OCI-LY7 (cell line): ENCODE measurements around the gene TUSC2. TPM values are rescaled to one million over a fixed set of nuclear protein-coding genes. Genes with fewer than 3 reads are reported as not detected.

Experiments
- BruUV-seq: library from RNA; stranded (reverse); fragments of 400-500 nt; replicated peaks from 2 replicates; lab custom pipeline; 2021; lab: Mats Ljungman, UMichigan
- CTCF ChIA-PET: fragments of 300-600 bp; sonication (Branson Sonifier 250); formaldehyde crosslinking; loops from one replicate; lab custom pipeline; 2022; ENCODE audit warnings: antibody characterized with exemption; ENCODE audit not compliant: unreplicated experiment; lab: Charles Lee
- POLR2A ChIA-PET: fragments of 300-600 bp; sonication (Branson Sonifier 250); formaldehyde crosslinking; loops from one replicate; lab custom pipeline; 2022; ENCODE audit warnings: antibody characterized with exemption; lab: Charles Lee
- DNase-seq: peaks from one replicate; pipeline ENCODE4 v3.0.0-alpha.2; 2015; ENCODE audit warnings: low spot score
- H2AFZ ChIP-seq: fragments of 200-600 bp; sonication (generic), shearing (Covaris generic); 2 replicates; pipeline ENCODE4 v1.6.1; 2014; ENCODE audit warnings: mild to moderate bottlenecking, antibody characterized with exemption, low read length, moderate library complexity
- H3K27ac ChIP-seq: fragments of 200-600 bp; sonication (generic); 2 replicates; pipeline ENCODE4 v1.5.1; 2014; ENCODE audit warnings: mixed run types, low read depth, mild to moderate bottlenecking, moderate library complexity, low read length, inconsistent platforms; ENCODE audit not compliant: poor library complexity, severe bottlenecking
- H3K36me3 ChIP-seq: fragments of 200-600 bp; sonication (generic); 2 replicates; pipeline ENCODE4 v1.6.1; 2014; ENCODE audit warnings: mild to moderate bottlenecking, antibody characterized with exemption, low read length, moderate library complexity, mixed read lengths; ENCODE audit not compliant: insufficient read depth
- H3K4me1 ChIP-seq: fragments of 200-600 bp; sonication (generic); 2 replicates; pipeline ENCODE4 v1.5.1; 2014; ENCODE audit warnings: mild to moderate bottlenecking, low read length; ENCODE audit not compliant: insufficient read depth, poor library complexity, severe bottlenecking
- H3K4me2 ChIP-seq: fragments of 200-600 bp; sonication (generic); 2 replicates; pipeline ENCODE4 v1.6.1; 2014; ENCODE audit warnings: mild to moderate bottlenecking, low read length
- H3K4me3 ChIP-seq: fragments of 200-600 bp; sonication (generic); 2 replicates; pipeline ENCODE4 v1.5.1; 2014; ENCODE audit warnings: mild to moderate bottlenecking, low read depth, low read length; ENCODE audit not compliant: poor library complexity, severe bottlenecking
- H3K79me2 ChIP-seq: fragments of 200-600 bp; sonication (generic); 2 replicates; pipeline ENCODE4 v1.6.1; 2016; ENCODE audit warnings: low read depth, mild to moderate bottlenecking, low read length, moderate library complexity, mixed read lengths; ENCODE audit not compliant: insufficient read depth
- H3K9me2 ChIP-seq: fragments of 200-600 bp; sonication (generic); 2 replicates; pipeline ENCODE4 v1.6.1; 2016; ENCODE audit warnings: mild to moderate bottlenecking, low read length, mixed read lengths; ENCODE audit not compliant: insufficient read depth
- H3K9me3 ChIP-seq: fragments of 200-600 bp; sonication (generic); 2 replicates; pipeline ENCODE4 v1.6.1; 2014; ENCODE audit warnings: mild to moderate bottlenecking, mixed run types, low read length, mixed read lengths
- H4K20me1 ChIP-seq: fragments of 200-600 bp; sonication (generic); 2 replicates; pipeline ENCODE4 v1.6.1; 2014; ENCODE audit warnings: mild to moderate bottlenecking, antibody characterized with exemption, low read length, moderate library complexity, mixed read lengths; ENCODE audit not compliant: insufficient read depth
- EZH2phosphoT487 ChIP-seq: fragments of 200-600 bp; sonication (generic); IDR thresholded peaks from 2 replicates; pipeline ENCODE4 v1.6.1; 2018; ENCODE audit warnings: low read depth, borderline replicate concordance, mild to moderate bottlenecking, mixed run types, antibody characterized with exemption, low read length, moderate library complexity, mixed read lengths
- intact Hi-C: fragments of 100-400 bp; cut with micrococcal nuclease; formaldehyde crosslinking; loops from one replicate; pipeline ENCODE4 v1.10.0; 2022; ENCODE audit not compliant: unreplicated experiment
- total RNA-seq, 2 experiments: library from RNA; depleted of rRNA in 1 of 2; stranded (reverse); fragments of >200 nt in 1 of 2; shearing (Covaris generic) in 1 of 2; gene quantifications; 2 replicates each; pipeline ENCODE4 v1.2.3, GENCODE V29; 2014 to 2022
- TF ChIP-seq, protein P1 (sequence below): fragments of 200-600 bp; sonication (generic); conservative IDR thresholded peaks from 2 replicates; pipeline ENCODE4 v1.5.1; 2014; ENCODE audit warnings: mild to moderate bottlenecking, antibody characterized with exemption, low read length, moderate library complexity, mixed read lengths

The TUSC2 gene
- total RNA-seq, 2 experiments from 2014 or later = 20.4 to 24.5 TPM

DNA sequence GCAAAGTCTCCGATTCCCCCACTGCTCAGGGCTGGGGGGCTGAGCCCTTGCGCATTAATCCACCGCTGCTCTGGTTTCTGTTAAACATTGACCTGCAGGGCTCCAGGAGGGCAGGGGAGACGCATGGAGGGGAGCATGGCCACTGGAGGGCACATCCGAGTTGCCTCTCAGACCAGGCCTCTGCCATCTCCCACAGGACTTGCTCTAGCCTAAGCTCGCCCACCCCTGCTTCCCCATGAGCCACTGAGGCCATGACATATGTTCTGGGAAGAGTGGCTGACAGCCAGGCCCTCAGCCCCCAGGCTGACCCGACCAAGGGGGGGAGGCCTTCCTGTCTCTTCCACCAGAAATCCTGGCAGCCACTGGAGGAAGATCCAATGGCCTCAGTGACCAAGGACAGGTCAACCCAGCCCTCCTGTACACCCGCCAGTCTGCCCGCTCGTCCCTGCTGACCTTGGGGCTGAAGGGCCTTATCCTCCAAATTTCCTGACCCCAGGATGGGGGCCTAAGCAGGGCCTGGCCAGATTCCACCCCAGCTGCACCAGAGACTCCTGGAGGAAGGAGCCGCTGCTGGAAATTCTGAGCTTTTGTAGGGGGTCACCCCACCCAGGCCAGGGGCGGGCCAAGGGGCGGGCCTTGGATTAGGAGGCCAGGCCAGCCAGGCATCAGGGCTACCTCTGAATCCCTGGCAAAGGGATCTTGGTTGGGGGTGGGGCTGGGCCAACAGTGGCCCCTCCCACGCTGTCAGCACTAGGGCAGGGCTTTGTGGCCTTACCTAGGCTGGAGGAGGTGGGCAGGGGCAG is 24.8 kb downstream of the TUSC2 start, which contains the start of gene HYAL1:
Gene HYAL1 (minus strand): TSS at position 562 of the 803 bp plus-strand sequence. CDS start 618 bp downstream, outside the sequence.
- H3K9me2 ChIP-seq = no peaks in the 10 kb centered on the region
- BruUV-seq = no TSS peak
- CTCF ChIA-PET = no interaction called here
- no peaks in the 10 kb centered on the region for H3K36me3 ChIP-seq
- no peaks in the 10 kb centered on the region for H4K20me1 ChIP-seq
- no peak within 1 kb of the TSS for H3K27ac ChIP-seq
- no peak for DNase-seq
- no peak within 1 kb of the TSS for H3K4me3 ChIP-seq
- no peak within 1 kb of the TSS for H2AFZ ChIP-seq
- no peaks in the 10 kb centered on the region for H3K79me2 ChIP-seq
- no peak for TF ChIP-seq EZH2phosphoT487
- TF ChIP-seq, protein P1, sequence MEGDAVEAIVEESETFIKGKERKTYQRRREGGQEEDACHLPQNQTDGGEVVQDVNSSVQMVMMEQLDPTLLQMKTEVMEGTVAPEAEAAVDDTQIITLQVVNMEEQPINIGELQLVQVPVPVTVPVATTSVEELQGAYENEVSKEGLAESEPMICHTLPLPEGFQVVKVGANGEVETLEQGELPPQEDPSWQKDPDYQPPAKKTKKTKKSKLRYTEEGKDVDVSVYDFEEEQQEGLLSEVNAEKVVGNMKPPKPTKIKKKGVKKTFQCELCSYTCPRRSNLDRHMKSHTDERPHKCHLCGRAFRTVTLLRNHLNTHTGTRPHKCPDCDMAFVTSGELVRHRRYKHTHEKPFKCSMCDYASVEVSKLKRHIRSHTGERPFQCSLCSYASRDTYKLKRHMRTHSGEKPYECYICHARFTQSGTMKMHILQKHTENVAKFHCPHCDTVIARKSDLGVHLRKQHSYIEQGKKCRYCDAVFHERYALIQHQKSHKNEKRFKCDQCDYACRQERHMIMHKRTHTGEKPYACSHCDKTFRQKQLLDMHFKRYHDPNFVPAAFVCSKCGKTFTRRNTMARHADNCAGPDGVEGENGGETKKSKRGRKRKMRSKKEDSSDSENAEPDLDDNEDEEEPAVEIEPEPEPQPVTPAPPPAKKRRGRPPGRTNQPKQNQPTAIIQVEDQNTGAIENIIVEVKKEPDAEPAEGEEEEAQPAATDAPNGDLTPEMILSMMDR = no peak
- no peak within 1 kb of the TSS for H3K4me2 ChIP-seq
- POLR2A ChIA-PET = no interaction called here
- H3K4me1 ChIP-seq = peaks cover 14% of the 10 kb centered on the region
- intact Hi-C loops = no loop called here
- H3K9me3 ChIP-seq = 0 out of 2 replicates have a peak, but pooled peaks cover 5% of the 10 kb centered on the region

DNA sequence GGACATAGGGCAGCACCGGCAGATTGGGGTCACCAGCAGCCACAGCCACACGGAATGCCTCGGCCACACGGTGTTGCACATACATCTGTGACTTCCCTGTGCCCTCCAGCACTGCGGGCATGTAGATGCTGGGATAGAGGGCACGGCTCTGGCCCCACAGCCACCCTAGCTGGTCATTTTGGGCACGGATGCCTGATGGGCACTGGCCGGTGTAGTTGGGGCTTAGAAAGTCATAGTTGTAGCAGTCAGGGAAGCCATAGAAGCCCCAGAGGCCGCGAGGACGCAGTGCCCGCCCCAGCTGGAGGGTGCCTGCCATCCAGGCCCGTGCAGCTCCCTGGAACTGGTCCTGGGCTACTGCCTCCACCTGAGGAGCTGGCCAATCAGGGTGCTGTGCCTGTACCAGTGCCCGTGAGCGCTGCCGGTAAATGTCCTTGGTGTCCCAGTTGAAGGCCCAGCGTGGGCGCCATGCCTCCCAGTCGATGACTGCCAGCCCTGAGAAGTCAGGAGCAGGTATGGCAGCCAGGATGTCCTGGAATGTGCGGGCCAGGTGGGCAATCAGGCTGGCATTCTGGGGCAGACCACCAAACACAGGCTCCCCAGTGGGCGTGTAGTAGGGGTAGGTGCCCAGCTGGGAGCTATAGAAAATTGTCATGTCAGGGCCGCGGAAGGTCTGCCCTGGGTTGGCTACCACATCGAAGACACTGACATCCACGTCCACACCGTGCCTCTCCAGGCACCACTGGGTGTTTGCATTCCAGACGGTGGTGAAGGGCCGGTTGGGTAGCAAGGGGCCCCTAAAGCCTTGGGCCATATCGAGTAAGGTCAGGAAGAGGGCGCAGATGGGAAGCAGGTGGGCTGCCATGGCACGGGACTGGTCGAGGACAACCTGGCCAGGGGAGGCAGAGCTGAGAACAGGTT is 25.7 kb downstream of the TUSC2 start:
- BruUV-seq = no TSS peak
- Histone ChIP-seq H4K20me1 (no peaks in the 10 kb centered on the region), H3K9me2 (no peaks in the 10 kb centered on the region), H3K9me3 (0 out of 2 replicates have a peak, but pooled peaks cover 3% of the 10 kb centered on the region), H2AFZ (no peak overlapping the region), H3K4me2 (no peak overlapping the region), H3K79me2 (no peaks in the 10 kb centered on the region), H3K27ac (no peak overlapping the region), H3K4me1 (peaks cover 19% of the 10 kb centered on the region), H3K36me3 (no peaks in the 10 kb centered on the region), H3K4me3 (no peak overlapping the region)
- TF ChIP-seq, protein P1 = no peak
- no peak for TF ChIP-seq EZH2phosphoT487
- POLR2A ChIA-PET = no interaction called here
- intact Hi-C loops = no loop called here
- DNase-seq = no peak
- CTCF ChIA-PET = no interaction called here
